EH (cell line): ENCODE results near the gene ZNF214.
"Not testable (repeated sequence)": the region's sequence is repeated elsewhere in the genome, so short reads cannot be mapped to it uniquely, and the experiment has no call there.

ENCODE experiments used
- DNase-seq: peaks from one replicate; pipeline ENCODE4 v3.0.0-alpha.2; 2015; ENCODE audit warnings: low read depth

ZNF214 gene

GRCh38 chr11:6988506-6988905, 31.6 kb downstream of the ZNF214 start:
- peak; percentile 52 for DNase-seq

GRCh38 chr11:6986487-6986886, 33.7 kb downstream of the ZNF214 start:
- DNase-seq, result no peak

GRCh38 chr11:6979365-6979764, 40.8 kb downstream of the ZNF214 start:
- peak; percentile 58 for DNase-seq

- peak; percentile 45 for DNase-seq
These were observed 50.3 kb downstream of the ZNF214 start for GRCh38 chr11:6969854-6970253.

- peak; percentile 78 for DNase-seq
These were observed 51.3 kb downstream of the ZNF214 start for GRCh38 chr11:6968816-6969215.

- DNase-seq, result no peak
These were observed 57.5 kb downstream of the ZNF214 start for GRCh38 chr11:6962673-6963072.

- DNase-seq, result no peak
These were observed 58.0 kb downstream of the ZNF214 start for GRCh38 chr11:6962141-6962540.

GRCh38 chr11:6954248-6954647, 65.9 kb downstream of the ZNF214 start:
- not testable (repeated sequence) for DNase-seq
